GM03348 (cell line): ENCODE measurements around the gene PDGFD.
"Not testable (repeated sequence)": the region's sequence is repeated elsewhere in the genome, so short reads cannot be mapped to it uniquely, and the experiment has no call there.

Experiments
- DNase-seq: peaks from one replicate; pipeline ENCODE4 v3.0.0; 2012; ENCODE audit warnings: low spot score

Gene PDGFD

GRCh38 chr11:104054911-104055529 is 108.9 kb downstream of the PDGFD start:
- no peak for DNase-seq

GRCh38 chr11:104053743-104054478 is 110.0 kb downstream of the PDGFD start:
- DNase-seq, result no peak

DNA sequence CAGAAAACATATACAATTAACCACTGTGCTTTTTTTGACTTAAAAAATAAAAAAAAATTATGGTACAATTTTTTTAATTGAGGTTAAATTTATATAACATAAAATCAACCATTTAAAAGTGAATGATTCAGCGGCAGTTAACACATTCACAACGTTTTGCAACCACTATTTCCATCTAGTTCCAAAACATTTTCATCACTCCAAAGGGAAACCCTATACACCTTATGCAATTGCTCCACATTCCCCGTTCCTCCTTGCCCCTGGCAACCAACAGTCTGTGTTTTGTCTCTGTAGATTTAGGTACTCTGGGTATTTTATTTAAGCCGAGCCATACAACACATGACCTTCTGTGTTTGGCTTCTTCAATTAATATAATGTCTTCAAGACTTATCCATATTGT is 112.2 kb downstream of the PDGFD start:
- no peak for DNase-seq

- DNase-seq, result no peak
Measured at GRCh38 chr11:104049116-104049515, 114.8 kb downstream of the PDGFD start.

- DNase-seq, result not testable (repeated sequence)
Measured at GRCh38 chr11:104046858-104047257, 117.1 kb downstream of the PDGFD start.

DNA sequence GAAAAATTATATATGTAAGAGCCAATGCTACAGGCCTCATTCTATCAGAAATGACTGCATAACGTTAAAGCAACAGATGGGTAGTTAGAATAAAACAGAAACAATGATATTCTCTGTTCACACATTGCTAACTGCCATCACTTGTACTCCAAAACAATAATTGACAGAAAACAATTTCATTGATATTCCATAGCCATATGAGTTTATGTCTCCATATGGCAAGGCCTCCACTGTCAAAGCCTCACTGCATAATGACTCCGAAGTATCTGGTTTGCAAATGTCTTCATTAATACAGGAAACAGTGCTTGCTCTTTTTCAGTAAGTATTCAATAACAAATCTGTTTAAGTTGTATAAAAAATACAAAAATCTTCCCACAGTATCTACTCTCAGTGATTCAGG is 117.6 kb downstream of the PDGFD start:
- DNase-seq, result no peak

- no peak for DNase-seq
Measured at GRCh38 chr11:104043678-104044239, 120.2 kb downstream of the PDGFD start.

GRCh38 chr11:104043142-104043541 is 120.8 kb downstream of the PDGFD start:
- no peak for DNase-seq

DNA sequence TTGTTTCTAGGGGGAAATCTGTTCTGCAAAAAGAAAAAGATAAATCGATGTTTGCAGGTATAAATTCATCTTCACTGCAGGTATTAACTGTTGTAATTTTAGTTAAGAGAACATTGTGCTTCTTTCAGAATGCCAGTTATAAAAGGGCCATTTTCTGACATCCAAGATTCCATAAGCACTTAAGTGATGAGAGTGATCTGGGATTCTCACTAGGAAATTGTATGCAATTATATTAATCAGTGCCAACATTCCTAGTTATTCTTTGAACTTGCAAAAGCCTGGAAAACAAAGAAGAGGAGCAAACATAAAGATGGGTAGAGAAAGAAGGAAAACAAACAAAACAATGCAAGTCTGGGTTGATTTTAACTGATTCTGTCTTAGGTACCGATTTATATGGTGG is 122.2 kb downstream of the PDGFD start:
- DNase-seq, result no peak

DNA sequence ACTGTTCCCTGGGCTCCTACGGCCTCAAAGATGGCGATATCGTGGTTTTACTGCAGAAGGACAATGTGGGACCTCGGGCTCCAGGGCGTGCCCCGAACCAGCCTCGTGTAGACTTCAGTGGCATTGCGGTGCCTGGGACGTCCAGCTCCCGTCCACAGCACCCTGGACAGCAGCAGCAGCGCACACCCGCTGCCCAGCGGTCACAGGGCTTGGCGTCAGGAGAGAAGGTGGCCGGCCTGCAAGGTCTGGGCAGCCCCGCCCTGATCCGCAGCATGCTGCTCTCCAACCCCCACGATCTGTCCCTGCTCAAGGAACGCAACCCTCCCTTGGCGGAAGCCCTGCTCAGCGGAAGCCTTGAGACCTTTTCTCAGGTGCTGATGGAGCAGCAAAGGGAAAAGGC is 127.0 kb downstream of the PDGFD start:
- no peak for DNase-seq

DNA sequence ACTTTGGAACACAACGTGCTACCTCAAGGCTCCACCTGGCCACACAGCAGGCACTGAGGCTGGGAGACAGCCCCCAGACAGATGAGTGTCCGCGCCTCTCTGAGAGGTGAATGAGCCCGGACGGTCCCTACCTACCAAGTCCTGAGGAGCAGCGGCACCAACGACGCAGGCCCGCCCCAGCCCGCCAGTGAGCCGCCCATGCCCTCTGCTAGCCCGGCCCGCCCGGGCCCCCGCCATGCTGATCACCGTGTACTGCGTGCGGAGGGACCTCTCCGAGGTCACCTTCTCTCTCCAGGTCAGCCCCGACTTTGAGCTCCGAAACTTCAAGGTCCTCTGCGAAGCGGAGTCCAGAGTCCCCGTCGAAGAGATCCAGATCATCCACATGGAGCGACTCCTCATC is 127.4 kb downstream of the PDGFD start, which contains the start of gene DDI1:
DDI1 (plus strand) TSS at position 53 of the 400 bp plus-strand sequence; CDS start at position 236, 183 bp downstream.
- DNase-seq, result no peak

DNA sequence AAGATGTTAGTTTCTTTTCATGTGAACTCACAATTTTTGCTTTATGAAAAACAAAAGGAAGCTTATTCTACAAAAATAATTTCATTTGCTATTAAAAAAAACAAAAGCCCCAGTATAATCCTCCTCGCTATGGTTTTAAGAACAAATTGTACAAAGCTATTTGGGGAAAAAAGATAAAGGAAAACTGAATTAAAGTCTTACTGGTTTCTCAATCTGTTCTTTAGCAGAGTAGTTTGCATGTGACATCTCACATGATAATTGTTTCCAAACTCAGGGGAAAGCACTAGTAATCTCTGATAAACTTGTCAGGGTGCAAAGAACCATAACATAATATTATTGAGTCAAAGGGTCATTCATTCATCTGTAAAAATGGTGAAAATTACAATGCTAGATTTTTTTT is 130.4 kb downstream of the PDGFD start:
- no peak for DNase-seq

DNA sequence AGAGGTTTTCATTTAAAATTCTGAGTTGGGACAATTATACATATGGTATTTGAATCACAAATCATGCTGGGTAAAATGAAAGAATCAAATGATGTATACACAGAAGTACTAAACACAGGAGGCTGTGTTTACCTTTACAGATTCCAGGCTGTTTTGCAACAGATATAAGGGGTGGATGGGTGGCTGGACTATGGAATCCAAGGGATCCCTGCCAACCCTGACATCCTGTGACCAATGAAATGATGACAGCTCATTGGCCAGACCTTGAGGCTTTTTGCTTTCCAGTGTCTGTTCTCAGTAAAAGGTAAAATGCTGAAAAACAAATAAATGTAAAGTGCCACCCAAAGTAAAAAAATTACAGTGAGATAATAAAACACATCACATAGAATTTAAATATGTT is 130.8 kb downstream of the PDGFD start:
- DNase-seq, result peak; percentile 68

GRCh38 chr11:104028476-104029263 is 135.3 kb downstream of the PDGFD start:
- peak; percentile 7 for DNase-seq

DNA sequence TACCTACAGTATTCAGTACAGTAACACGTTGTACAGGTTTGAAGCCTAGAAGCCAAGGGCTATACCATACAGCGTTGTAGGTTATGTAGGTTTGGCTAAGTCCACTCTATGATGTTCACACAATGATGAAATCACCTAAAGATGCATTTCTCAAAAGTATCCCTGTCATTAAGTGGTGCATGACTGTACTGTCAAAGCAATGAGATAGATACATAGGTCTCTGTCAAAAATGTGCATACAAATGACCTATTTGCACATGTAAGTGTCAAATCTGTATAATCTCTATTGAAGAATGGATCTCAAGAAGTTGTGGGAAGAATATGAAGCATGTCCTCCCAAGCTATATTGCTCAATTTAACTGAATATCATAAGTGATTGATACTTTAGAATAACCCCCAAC is 139.4 kb downstream of the PDGFD start:
- DNase-seq, result no peak

DNA sequence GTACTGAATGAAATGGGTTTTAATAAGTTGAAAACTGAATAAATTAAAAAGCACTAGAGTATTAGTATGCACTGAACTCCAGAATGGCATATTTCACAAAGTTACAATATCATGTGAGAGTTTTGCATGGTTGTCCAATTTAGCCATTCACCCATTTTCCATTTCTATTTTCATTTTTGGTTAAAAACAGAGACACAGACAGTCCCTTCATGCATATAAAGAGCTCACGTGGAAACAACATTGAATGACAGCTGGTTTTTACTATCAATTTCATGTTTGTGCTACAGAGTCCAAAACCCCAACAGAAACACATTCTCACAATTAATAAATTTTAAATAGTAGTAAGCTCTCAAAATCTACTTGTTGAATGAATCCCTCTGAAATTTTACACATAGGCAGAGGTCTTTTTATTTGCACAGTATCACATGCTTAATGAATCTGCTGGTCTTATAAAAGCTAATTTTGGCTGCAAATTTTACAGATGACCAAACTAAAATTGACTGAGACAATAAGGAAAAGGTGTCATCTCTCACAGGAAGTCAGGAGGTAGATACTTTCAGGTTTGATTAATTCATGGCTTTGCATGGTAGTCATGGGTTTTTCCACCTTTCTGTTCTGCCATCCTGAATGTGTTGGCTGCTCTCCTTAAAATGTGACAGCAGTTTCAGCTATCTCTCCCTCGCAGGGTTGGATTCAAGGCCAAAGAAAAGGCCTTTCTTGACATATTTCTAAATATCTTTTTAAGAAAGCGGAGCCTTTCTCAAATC is 148.1 kb downstream of the PDGFD start:
- DNase-seq, result no peak

GRCh38 chr11:104011044-104011443 is 152.9 kb downstream of the PDGFD start:
- DNase-seq, result no peak

GRCh38 chr11:104009744-104010143 is 154.2 kb downstream of the PDGFD start:
- DNase-seq, result no peak

- no peak for DNase-seq
Measured at GRCh38 chr11:104005234-104005855, 158.6 kb downstream of the PDGFD start.

DNA sequence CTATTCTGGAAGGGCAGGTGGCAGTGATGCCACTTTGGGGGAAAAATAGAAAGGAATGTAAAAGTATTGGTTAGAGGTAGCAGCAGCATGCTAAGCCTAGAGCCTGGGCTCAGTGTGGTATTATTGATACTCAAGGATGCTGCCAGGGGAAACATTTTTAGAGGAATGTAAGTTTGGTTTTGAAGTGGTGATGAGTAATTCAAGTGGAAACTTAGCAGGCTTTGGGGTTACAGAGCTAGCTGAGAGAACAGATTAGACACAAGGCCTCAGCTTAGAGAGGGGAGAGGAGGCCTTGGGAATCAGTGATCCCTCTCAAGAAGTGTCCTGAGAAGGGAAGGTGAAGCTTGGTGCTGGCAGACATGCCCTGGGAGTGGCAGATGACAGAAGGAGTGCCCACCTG is 160.5 kb downstream of the PDGFD start:
- peak; percentile 50 for DNase-seq

GRCh38 chr11:104001561-104002056 is 162.3 kb downstream of the PDGFD start:
- DNase-seq, result peak; percentile 11
